Measurements from ENCODE around the gene NEURL1B. TPM values are rescaled to one million over a fixed set of nuclear protein-coding genes. Genes with fewer than 3 reads are reported as not detected.
A peak's percentile ranks its signal among the peaks of the same experiment; 100 is the strongest.

NEURL1B gene
- total RNA-seq, 1 experiment from 2014 or later: 4.7 TPM

DNA sequence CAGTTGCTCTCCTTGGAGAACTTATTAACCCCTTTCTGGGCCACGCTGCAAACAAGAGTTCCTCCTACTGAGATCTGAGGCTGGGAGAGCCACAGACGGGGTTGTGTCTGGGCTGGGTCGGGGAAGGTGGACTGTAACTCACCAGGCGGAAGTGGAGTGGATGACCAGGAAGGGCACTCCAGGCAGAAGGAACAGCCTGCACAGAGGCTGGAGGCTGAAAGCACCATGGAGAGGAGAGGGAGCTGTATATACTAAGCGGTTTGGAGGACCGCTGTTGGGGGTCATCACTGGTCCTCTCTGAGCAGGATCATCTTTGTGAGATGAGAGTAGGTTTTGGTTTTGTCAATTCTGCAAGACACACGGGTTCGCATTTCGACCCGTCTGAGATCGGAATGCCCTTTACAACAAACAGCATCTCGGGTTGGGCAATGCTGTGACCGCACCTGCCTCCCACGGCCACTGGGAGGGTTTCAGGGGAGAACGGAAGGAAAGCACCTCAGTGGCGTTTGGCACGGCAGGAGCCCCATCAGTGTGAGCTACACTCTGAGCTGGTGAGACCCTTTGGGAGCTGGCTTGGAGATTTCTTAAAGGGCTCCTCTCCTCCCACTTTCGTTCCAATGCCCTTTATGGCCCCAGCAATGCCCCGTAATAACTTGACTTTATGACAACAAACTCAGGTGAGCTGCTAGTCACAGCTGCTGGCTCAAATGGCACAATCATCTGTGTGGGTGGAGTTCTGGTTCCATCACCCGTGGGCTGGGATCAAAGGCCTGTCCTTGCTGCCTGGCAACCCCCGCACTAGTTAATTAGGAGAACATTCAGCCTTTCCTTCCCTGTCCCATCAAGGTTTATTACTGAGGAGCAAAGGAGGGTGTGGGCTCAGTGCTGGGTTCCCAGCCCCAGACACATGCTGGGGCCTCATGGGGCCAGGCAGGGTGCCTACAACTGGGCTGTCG is 18.7 kb upstream of the NEURL1B start:
- Histone ChIP-seq H3K27me3 (ENCODE audit: control insufficient read depth, insufficient read depth, low read length) (no peaks in the 10 kb centered on the region; the same call in 1 of the 2 replicates), H3K4me3 (ENCODE audit: insufficient read depth, low read depth, low read length) (no peak overlapping the region), H3K36me3 (replicated peaks; ENCODE audit: control insufficient read depth, insufficient read depth, low read length) (no peaks in the 10 kb centered on the region)
- DNase-seq: peak; percentile 69

DNA sequence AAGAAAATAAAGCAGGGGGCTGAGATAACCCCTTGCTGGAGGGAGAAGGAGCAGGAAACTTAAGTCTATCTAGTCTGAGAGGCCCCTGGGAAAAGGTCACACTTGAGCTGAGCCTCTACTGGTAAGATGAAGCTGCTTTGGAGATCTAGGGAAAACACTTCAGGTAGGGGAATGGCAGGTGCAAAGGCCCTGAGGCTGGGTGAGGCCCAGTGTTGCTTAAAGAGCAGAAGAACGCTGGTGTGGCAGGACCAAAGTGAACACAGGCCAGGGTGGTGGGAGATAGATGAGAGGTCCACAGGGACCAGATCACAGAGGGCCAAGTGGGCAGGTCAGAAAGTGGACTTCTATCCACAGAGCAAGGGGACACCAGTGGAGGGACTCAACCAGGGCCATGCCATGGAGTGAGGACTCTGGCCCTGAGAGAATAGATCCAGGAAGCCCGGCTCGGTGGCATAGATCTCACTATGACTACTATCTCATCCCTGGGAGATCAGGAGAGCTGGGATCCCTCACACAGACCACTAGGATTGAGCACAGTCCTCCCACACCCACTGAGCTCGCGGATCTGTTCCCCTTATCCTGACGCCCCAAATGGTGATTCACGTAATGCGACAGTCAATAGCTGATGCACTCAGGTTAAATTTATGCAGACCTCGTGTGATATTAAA is 17.6 kb upstream of the NEURL1B start:
- no peak overlapping the region for H3K4me3 ChIP-seq (ENCODE audit: insufficient read depth, low read depth, low read length)
- no peaks in the 10 kb centered on the region; the same call in 1 of the 2 replicates for H3K27me3 ChIP-seq (ENCODE audit: control insufficient read depth, insufficient read depth, low read length)
- H3K36me3 ChIP-seq (replicated peaks; ENCODE audit: control insufficient read depth, insufficient read depth, low read length): no peaks in the 10 kb centered on the region
- no peak for DNase-seq

- Histone ChIP-seq H3K36me3 (replicated peaks; ENCODE audit: control insufficient read depth, insufficient read depth, low read length) (no peaks in the 10 kb centered on the region), H3K4me3 (ENCODE audit: insufficient read depth, low read depth, low read length) (no peak overlapping the region), H3K27me3 (ENCODE audit: control insufficient read depth, insufficient read depth, low read length) (no peaks in the 10 kb centered on the region; the same call in 1 of the 2 replicates)
- DNase-seq: no peak
Observed at GRCh38 chr5:172624083-172624995, 16.7 kb upstream of the NEURL1B start.

- H3K27me3 ChIP-seq (ENCODE audit: control insufficient read depth, insufficient read depth, low read length): no peaks in the 10 kb centered on the region; the same call in 1 of the 2 replicates
- no peaks in the 10 kb centered on the region for H3K36me3 ChIP-seq (replicated peaks; ENCODE audit: control insufficient read depth, insufficient read depth, low read length)
- no peak overlapping the region for H3K4me3 ChIP-seq (ENCODE audit: insufficient read depth, low read depth, low read length)
- DNase-seq: no peak
Observed at GRCh38 chr5:172624996-172625964, 15.8 kb upstream of the NEURL1B start.

- Histone ChIP-seq H3K27me3 (ENCODE audit: control insufficient read depth, insufficient read depth, low read length) (no peaks in the 10 kb centered on the region; the same call in 1 of the 2 replicates), H3K4me3 (ENCODE audit: insufficient read depth, low read depth, low read length) (no peak overlapping the region)
- no peak for DNase-seq
Observed at GRCh38 chr5:172626031-172626581, 15.0 kb upstream of the NEURL1B start.

GRCh38 chr5:172630082-172630481 is 11.0 kb upstream of the NEURL1B start:
- Histone ChIP-seq H3K27me3 (ENCODE audit: control insufficient read depth, insufficient read depth, low read length) (no peaks in the 10 kb centered on the region; the same call in 1 of the 2 replicates), H3K4me3 (ENCODE audit: insufficient read depth, low read depth, low read length) (no peak overlapping the region), H3K36me3 (replicated peaks; ENCODE audit: control insufficient read depth, insufficient read depth, low read length) (no peaks in the 10 kb centered on the region)
- no peak for DNase-seq

More at GRCh38 chr5:172626031-172626581, 15.0 kb upstream of the NEURL1B start:
- no peaks in the 10 kb centered on the region for H3K36me3 ChIP-seq (replicated peaks; ENCODE audit: control insufficient read depth, insufficient read depth, low read length)

DNA sequence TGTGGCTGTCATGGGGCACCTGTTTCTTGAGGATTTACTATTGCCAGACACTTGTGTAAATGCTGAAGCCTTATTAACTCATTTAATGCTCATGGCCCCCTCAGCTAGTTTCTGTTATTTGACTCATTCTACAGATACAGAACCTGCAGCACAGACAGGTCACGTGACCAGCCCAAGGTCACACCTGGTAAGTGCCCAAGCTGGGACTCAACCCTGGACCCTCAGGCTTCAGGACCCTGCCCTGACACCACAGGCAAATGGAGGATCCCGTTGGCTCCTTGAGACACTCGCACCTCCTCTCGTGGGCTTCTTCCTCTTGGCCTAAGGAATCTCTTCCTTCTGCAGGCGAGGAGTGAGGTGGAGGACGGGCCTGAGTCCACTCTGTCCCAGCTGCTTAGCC is 10.6 kb upstream of the NEURL1B start:
- H3K36me3 ChIP-seq (replicated peaks; ENCODE audit: control insufficient read depth, insufficient read depth, low read length): no peaks in the 10 kb centered on the region
- no peaks in the 10 kb centered on the region; the same call in 1 of the 2 replicates for H3K27me3 ChIP-seq (ENCODE audit: control insufficient read depth, insufficient read depth, low read length)
- DNase-seq: no peak
- no peak overlapping the region for H3K4me3 ChIP-seq (ENCODE audit: insufficient read depth, low read depth, low read length)

DNA sequence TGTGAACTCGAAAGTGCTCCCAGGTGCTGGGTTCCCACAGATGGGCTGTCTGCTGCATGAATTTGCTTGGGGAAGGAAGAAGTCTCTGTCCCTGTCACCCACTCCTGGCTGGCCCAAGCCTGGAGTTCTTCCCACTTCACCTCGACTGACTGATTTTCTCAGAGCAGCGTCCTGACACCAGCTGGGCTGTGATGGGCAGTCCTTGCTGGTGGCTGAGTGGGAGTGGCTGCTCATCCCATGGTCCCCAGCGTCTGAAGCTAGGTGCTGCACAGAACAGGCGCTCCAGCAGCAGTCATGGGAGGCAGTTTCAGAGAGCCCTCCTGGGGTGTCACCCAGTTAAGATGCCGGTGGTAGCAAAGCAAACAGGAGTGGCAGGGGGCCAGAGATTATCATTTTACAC is 10.1 kb upstream of the NEURL1B start:
- no peak overlapping the region for H3K4me3 ChIP-seq (ENCODE audit: insufficient read depth, low read depth, low read length)
- no peaks in the 10 kb centered on the region for H3K36me3 ChIP-seq (replicated peaks; ENCODE audit: control insufficient read depth, insufficient read depth, low read length)
- H3K27me3 ChIP-seq (ENCODE audit: control insufficient read depth, insufficient read depth, low read length): no peaks in the 10 kb centered on the region
- DNase-seq: no peak

DNA sequence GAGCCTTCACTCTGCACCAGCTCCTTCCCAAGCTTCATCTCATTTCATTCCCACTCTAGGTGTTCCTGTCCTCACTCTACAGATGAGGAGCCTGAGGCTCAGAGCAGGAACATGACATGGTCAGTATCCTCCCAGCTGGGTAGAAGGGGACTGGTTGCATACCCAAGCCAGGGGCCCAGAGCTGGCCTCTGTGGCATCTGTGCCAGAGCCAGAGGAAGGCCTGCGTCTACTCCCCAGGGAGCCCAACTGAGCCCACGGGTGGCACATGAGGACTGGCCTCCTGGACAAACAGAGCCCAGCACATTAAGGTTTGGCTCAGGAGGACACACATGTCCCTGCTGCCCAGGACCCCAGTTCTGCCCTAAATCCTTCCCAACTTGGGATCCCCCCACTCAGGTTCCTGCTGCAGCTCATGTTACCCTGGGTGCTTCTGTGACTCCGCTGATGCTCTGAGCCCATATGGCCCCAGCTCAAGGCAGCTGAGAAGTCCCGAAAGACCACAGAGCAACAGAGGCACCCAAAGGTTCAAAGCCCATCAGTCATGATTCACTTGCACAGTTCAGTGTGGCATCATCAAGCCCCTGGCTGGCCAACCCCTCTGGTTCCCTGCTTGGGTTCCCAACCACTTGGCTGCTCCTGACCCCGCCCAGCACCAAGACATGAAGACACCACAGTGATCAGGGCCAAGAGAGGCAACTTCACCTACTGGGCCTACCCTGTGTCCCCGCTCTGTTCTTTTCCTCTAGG is 8.5 kb upstream of the NEURL1B start:
- Histone ChIP-seq H3K36me3 (replicated peaks; ENCODE audit: control insufficient read depth, insufficient read depth, low read length) (no peaks in the 10 kb centered on the region), H3K4me3 (ENCODE audit: insufficient read depth, low read depth, low read length) (no peak overlapping the region), H3K27me3 (ENCODE audit: control insufficient read depth, insufficient read depth, low read length) (no peaks in the 10 kb centered on the region)
- DNase-seq: no peak

DNA sequence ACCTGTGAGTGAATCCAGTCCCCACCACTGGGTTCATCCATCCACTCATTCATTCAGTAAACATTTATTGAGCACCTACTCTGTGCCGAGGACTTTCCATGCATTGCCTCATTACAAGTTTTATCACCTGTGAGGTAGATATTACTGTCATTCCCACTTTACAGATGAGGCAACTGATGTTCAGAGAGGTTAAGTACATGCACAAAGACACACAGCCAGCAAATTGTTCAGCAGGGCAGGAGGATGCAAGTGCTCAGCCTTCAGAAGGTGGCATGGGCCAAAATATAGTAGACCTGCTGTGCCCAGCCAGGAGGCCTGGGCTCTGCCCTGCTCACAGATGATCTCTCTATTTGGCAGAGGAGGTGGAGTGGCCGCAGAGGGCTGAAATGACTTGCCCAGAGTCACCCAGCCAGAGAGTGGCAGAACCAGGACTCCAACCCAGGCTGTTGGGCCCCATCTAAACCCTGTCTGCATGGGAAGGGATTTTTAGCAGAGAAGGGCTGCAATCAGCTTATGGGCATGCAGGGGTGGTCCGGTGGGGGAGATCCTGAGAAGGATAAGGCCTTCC is 7.6 kb upstream of the NEURL1B start:
- H3K36me3 ChIP-seq (replicated peaks; ENCODE audit: control insufficient read depth, insufficient read depth, low read length): no peaks in the 10 kb centered on the region
- no peak overlapping the region for H3K4me3 ChIP-seq (ENCODE audit: insufficient read depth, low read depth, low read length)
- 0 out of 2 replicates have a peak, but pooled peaks cover 2% of the 10 kb centered on the region for H3K27me3 ChIP-seq (ENCODE audit: control insufficient read depth, insufficient read depth, low read length)
- DNase-seq: no peak

DNA sequence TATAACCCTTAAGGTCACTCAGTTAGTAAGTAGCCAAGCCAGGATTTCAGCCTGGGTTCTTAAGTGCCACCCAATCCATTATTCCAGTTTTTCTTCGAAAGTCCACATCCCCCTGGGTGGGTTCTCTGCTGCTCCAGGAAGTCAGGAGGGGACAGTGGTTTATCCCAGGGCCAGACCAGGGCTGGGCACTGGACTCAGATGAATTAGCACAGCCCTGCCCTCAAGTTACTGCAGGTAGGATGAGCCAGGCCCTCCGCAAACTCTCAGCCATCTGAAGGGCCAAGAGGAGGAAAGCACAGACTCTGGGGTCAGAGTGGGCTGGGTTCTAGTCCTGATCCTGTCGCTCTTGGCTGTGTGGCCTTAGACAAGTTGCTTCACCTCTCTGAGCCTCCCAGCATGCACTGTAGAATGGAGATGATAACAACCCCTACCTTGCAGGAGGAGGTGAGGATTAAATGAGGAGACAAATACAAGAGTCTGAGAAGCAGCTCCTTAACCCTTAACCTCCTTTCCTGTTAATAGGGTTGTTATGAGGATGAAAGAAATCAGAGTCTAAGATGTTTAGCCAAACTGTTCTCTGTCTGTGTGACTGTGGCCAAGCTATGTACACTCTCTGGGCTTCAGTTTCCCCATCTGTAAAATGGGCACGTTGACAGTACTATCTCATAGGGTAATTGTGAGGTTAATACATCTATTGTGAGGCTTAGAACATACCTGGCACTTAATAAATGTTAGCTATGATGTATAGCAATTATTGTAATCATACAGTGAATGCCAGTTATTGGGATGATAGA is 6.8 kb upstream of the NEURL1B start:
- no peaks in the 10 kb centered on the region for H3K36me3 ChIP-seq (replicated peaks; ENCODE audit: control insufficient read depth, insufficient read depth, low read length)
- no peak overlapping the region for H3K4me3 ChIP-seq (ENCODE audit: insufficient read depth, low read depth, low read length)
- 0 out of 2 replicates have a peak, but pooled peaks cover 2% of the 10 kb centered on the region for H3K27me3 ChIP-seq (ENCODE audit: control insufficient read depth, insufficient read depth, low read length)
- DNase-seq: no peak

GRCh38 chr5:172635038-172635437 is 6.0 kb upstream of the NEURL1B start:
- no peaks in the 10 kb centered on the region for H3K36me3 ChIP-seq (replicated peaks; ENCODE audit: control insufficient read depth, insufficient read depth, low read length)

More at GRCh38 chr5:172635038-172635437, 6.0 kb upstream of the NEURL1B start:
- Histone ChIP-seq H3K27me3 (ENCODE audit: control insufficient read depth, insufficient read depth, low read length) (0 out of 2 replicates have a peak, but pooled peaks cover 2% of the 10 kb centered on the region), H3K4me3 (ENCODE audit: insufficient read depth, low read depth, low read length) (no peak overlapping the region)
- no peak for DNase-seq

All from H7 (cell line).